ENCODE results near the gene SHC2. TPM values are rescaled to one million over a fixed set of nuclear protein-coding genes. Genes with fewer than 3 reads are reported as not detected.
"Not testable (repeated sequence)": the region's sequence is repeated elsewhere in the genome, so short reads cannot be mapped to it uniquely, and the experiment has no call there.

The SHC2 gene
- total RNA-seq, 1 donor from 2014 or later: 29.7 TPM

GRCh38 chr19:434152-434960 is 26.5 kb downstream of the SHC2 start:
- Histone ChIP-seq H3K9me3 (ENCODE audit: insufficient read depth, low read depth, low read length) (peaks cover 15% of the 10 kb centered on the region), H3K9ac (ENCODE audit: low read length) (no peak overlapping the region), H4K20me1 (ENCODE audit: insufficient read depth, low read length) (no peaks in the 10 kb centered on the region), H3K27me3 (ENCODE audit: insufficient read depth, low read length) (no peaks in the 10 kb centered on the region), H3K79me2 (ENCODE audit: insufficient read depth, low read length) (no peaks in the 10 kb centered on the region), H3K4me1 (ENCODE audit: insufficient read depth, low read length) (no peaks in the 10 kb centered on the region), H3K4me3 (ENCODE audit: insufficient read depth, low read depth, low read length) (no peak overlapping the region), H3K27ac (ENCODE audit: low read depth, low read length) (no peak overlapping the region), H3K4me2 (ENCODE audit: low read length) (no peak overlapping the region), H3K36me3 (ENCODE audit: insufficient read depth, low read length) (no peaks in the 10 kb centered on the region), H2AFZ (ENCODE audit: low read depth, low read length) (no peak overlapping the region)
- H3K4me3 Mint-ChIP-seq (ENCODE audit: unreplicated experiment): no peak overlapping the region
- H3K27ac Mint-ChIP-seq (ENCODE audit: unreplicated experiment): no peak overlapping the region
- no peaks in the 10 kb centered on the region for H3K4me1 Mint-ChIP-seq (ENCODE audit: low read depth, unreplicated experiment)
- no peak for DNase-seq (ENCODE audit: low read depth)
- no peaks in the 10 kb centered on the region for H3K9me3 Mint-ChIP-seq (ENCODE audit: unreplicated experiment)
- no peak for TF ChIP-seq CTCF (IDR thresholded peaks at IDR 0.05; ENCODE audit: insufficient read depth, low read depth, low read length)
- no peak for TF ChIP-seq EZH2 (IDR thresholded peaks at IDR 0.05; ENCODE audit: insufficient read depth, low read length)
- peak; percentile 52 for FAIRE-seq
- no peaks in the 10 kb centered on the region for H3K27me3 Mint-ChIP-seq (ENCODE audit: low read depth, unreplicated experiment)
- H3K36me3 Mint-ChIP-seq (ENCODE audit: low read depth, unreplicated experiment): peaks cover 21% of the 10 kb centered on the region

GRCh38 chr19:430701-431100 is 30.1 kb downstream of the SHC2 start:
- FAIRE-seq (no peak), DNase-seq (ENCODE audit: low read depth) (no peak)
- no peak overlapping the region for H2AFZ ChIP-seq (ENCODE audit: low read depth, low read length)
- H3K4me3 Mint-ChIP-seq (ENCODE audit: unreplicated experiment): no peak overlapping the region
- H4K20me1 ChIP-seq (ENCODE audit: insufficient read depth, low read length): no peaks in the 10 kb centered on the region
- peaks cover 23% of the 10 kb centered on the region for H3K36me3 Mint-ChIP-seq (ENCODE audit: low read depth, unreplicated experiment)
- no peaks in the 10 kb centered on the region for H3K9me3 Mint-ChIP-seq (ENCODE audit: unreplicated experiment)
- no peak overlapping the region for H3K27ac ChIP-seq (ENCODE audit: low read depth, low read length)
- TF ChIP-seq EZH2 (IDR thresholded peaks at IDR 0.05; ENCODE audit: insufficient read depth, low read length): no peak
- TF ChIP-seq CTCF (IDR thresholded peaks at IDR 0.05; ENCODE audit: insufficient read depth, low read depth, low read length): no peak
- no peaks in the 10 kb centered on the region for H3K27me3 ChIP-seq (ENCODE audit: insufficient read depth, low read length)
- no peaks in the 10 kb centered on the region for H3K79me2 ChIP-seq (ENCODE audit: insufficient read depth, low read length)
- H3K36me3 ChIP-seq (ENCODE audit: insufficient read depth, low read length): no peaks in the 10 kb centered on the region
- no peak overlapping the region for H3K4me2 ChIP-seq (ENCODE audit: low read length)
- H3K4me1 ChIP-seq (ENCODE audit: insufficient read depth, low read length): no peaks in the 10 kb centered on the region
- H3K27ac Mint-ChIP-seq (ENCODE audit: unreplicated experiment): no peak overlapping the region
- H3K27me3 Mint-ChIP-seq (ENCODE audit: low read depth, unreplicated experiment): peaks cover 1% of the 10 kb centered on the region
- H3K4me1 Mint-ChIP-seq (ENCODE audit: low read depth, unreplicated experiment): no peaks in the 10 kb centered on the region
- no peak overlapping the region for H3K4me3 ChIP-seq (ENCODE audit: insufficient read depth, low read depth, low read length)
- peaks cover 12% of the 10 kb centered on the region for H3K9me3 ChIP-seq (ENCODE audit: insufficient read depth, low read depth, low read length)
- no peak overlapping the region for H3K9ac ChIP-seq (ENCODE audit: low read length)

GRCh38 chr19:428149-428548 is 32.7 kb downstream of the SHC2 start:
- H3K27me3 ChIP-seq (ENCODE audit: insufficient read depth, low read length): no peaks in the 10 kb centered on the region
- H3K4me1 ChIP-seq (ENCODE audit: insufficient read depth, low read length): no peaks in the 10 kb centered on the region
- H3K4me3 ChIP-seq (ENCODE audit: insufficient read depth, low read depth, low read length): no peak overlapping the region
- H3K79me2 ChIP-seq (ENCODE audit: insufficient read depth, low read length): no peaks in the 10 kb centered on the region
- no peak overlapping the region for H3K4me3 Mint-ChIP-seq (ENCODE audit: unreplicated experiment)
- no peak overlapping the region for H3K27ac ChIP-seq (ENCODE audit: low read depth, low read length)
- H3K27me3 Mint-ChIP-seq (ENCODE audit: low read depth, unreplicated experiment): peaks cover 1% of the 10 kb centered on the region
- FAIRE-seq: no peak
- no peak overlapping the region for H3K9ac ChIP-seq (ENCODE audit: low read length)
- H3K4me2 ChIP-seq (ENCODE audit: low read length): no peak overlapping the region
- H3K36me3 Mint-ChIP-seq (ENCODE audit: low read depth, unreplicated experiment): peaks cover 23% of the 10 kb centered on the region
- peaks cover 8% of the 10 kb centered on the region for H3K9me3 ChIP-seq (ENCODE audit: insufficient read depth, low read depth, low read length)
- DNase-seq (ENCODE audit: low read depth): no peak
- H2AFZ ChIP-seq (ENCODE audit: low read depth, low read length): no peak overlapping the region
- no peak overlapping the region for H3K27ac Mint-ChIP-seq (ENCODE audit: unreplicated experiment)
- TF ChIP-seq CTCF (IDR thresholded peaks at IDR 0.05; ENCODE audit: insufficient read depth, low read depth, low read length): no peak
- TF ChIP-seq EZH2 (IDR thresholded peaks at IDR 0.05; ENCODE audit: insufficient read depth, low read length): no peak
- no peaks in the 10 kb centered on the region for H3K4me1 Mint-ChIP-seq (ENCODE audit: low read depth, unreplicated experiment)
- no peaks in the 10 kb centered on the region for H3K36me3 ChIP-seq (ENCODE audit: insufficient read depth, low read length)
- no peaks in the 10 kb centered on the region for H3K9me3 Mint-ChIP-seq (ENCODE audit: unreplicated experiment)
- no peaks in the 10 kb centered on the region for H4K20me1 ChIP-seq (ENCODE audit: insufficient read depth, low read length)

- not testable (repeated sequence) for H3K4me2 ChIP-seq (ENCODE audit: low read length); H4K20me1 ChIP-seq (ENCODE audit: insufficient read depth, low read length); H3K4me3 ChIP-seq (ENCODE audit: insufficient read depth, low read depth, low read length); H2AFZ ChIP-seq (ENCODE audit: low read depth, low read length); H3K27ac Mint-ChIP-seq (ENCODE audit: unreplicated experiment); H3K4me1 Mint-ChIP-seq (ENCODE audit: low read depth, unreplicated experiment); FAIRE-seq; H3K4me1 ChIP-seq (ENCODE audit: insufficient read depth, low read length); H3K4me3 Mint-ChIP-seq (ENCODE audit: unreplicated experiment); H3K27me3 ChIP-seq (ENCODE audit: insufficient read depth, low read length); H3K27ac ChIP-seq (ENCODE audit: low read depth, low read length); H3K9ac ChIP-seq (ENCODE audit: low read length); H3K36me3 ChIP-seq (ENCODE audit: insufficient read depth, low read length); H3K79me2 ChIP-seq (ENCODE audit: insufficient read depth, low read length); H3K9me3 ChIP-seq (ENCODE audit: insufficient read depth, low read depth, low read length); H3K27me3 Mint-ChIP-seq (ENCODE audit: low read depth, unreplicated experiment); H3K9me3 Mint-ChIP-seq (ENCODE audit: unreplicated experiment); DNase-seq (ENCODE audit: low read depth)
- H3K36me3 Mint-ChIP-seq (ENCODE audit: low read depth, unreplicated experiment): peaks cover 23% of the 10 kb centered on the region
Measured at GRCh38 chr19:427675-428074, 33.2 kb downstream of the SHC2 start.
